Tibial artery (tissue), 4 donors: ENCODE measurements around the gene SMIM12.

ENCODE experiments used
- DNase-seq, 2 donors: peaks; one replicate each; pipeline ENCODE4 v3.0.0-alpha.2; 2019
- H3K27ac ChIP-seq, 2 donors: fragments of 200-600 bp; sonication (generic) in 1 of 2; 1 replicate in 1 of 2; 2 replicates in 1 of 2; pipeline ENCODE4 v1.5.1; 2018 to 2019; ENCODE audit warnings: mild to moderate bottlenecking in 1 of 2
- H3K27me3 ChIP-seq, 2 donors: fragments of 200-600 bp; sonication (generic) in 1 of 2; one replicate each; pipeline versions ENCODE4 v1.5.1 to v1.6.0; 2016 to 2019
- H3K36me3 ChIP-seq, 3 donors: fragments of 200-600 bp; sonication (generic) in 2 of 3; one replicate each; pipeline ENCODE4 v1.5.1; 2016 to 2019; ENCODE audit warnings: mild to moderate bottlenecking in 2 of 3
- H3K4me1 ChIP-seq, 4 donors: fragments of 200-600 bp; sonication (generic) in 2 of 4; 1 replicate in 3 of 4; 2 replicates in 1 of 4; pipeline ENCODE4 v1.5.1; 2016 to 2019
- H3K4me3 ChIP-seq, 2 donors: fragments of 200-600 bp; sonication (generic) in 1 of 2; 1 replicate in 1 of 2; 2 replicates in 1 of 2; pipeline ENCODE4 v1.5.1; 2018 to 2019; ENCODE audit warnings: mild to moderate bottlenecking in 2 of 2
- H3K9me3 ChIP-seq, 3 donors: fragments of 200-600 bp; sonication (generic) in 1 of 3; one replicate each; pipeline ENCODE4 v1.5.1; 2016 to 2019
- CTCF ChIP-seq, 2 experiments: fragments of 200-600 bp in 1 of 2; fragments of 450-650 bp in 1 of 2; IDR thresholded peaks; one replicate each; pipeline ENCODE4 v1.5.1; 2017 to 2019; ENCODE audit warnings: antibody characterized with exemption in 2 of 2, mild to moderate bottlenecking in 1 of 2, moderate library complexity in 1 of 2
- intact Hi-C: fragments of 100-400 bp; cut with DNase I; formaldehyde crosslinking; loops from one replicate; pipeline ENCODE4 v1.15.0; 2023; ENCODE audit warnings: low total_unique reads

Gene SMIM12

GRCh38 chr1:34868230-34869049, 8.9 kb upstream of the SMIM12 start:
- Histone ChIP-seq H3K4me1 (peaks cover 0 to 15% (median 10%) of the 10 kb centered on the region in 4 donors), H3K36me3 (no peaks in the 10 kb centered on the region), H3K9me3 (no peaks in the 10 kb centered on the region), H3K4me3 (no peak overlapping the region), H3K27me3 (peaks cover 0 to 20% of the 10 kb centered on the region in 2 donors), H3K27ac (no peak overlapping the region)
- TF ChIP-seq CTCF (IDR thresholded peaks at IDR 0.05), result no peak
- peak in 1 of 2 donors; percentile 61 for DNase-seq
- intact Hi-C loops, result loop anchor here (5.0 kb wide), 1 partner anchor 81 kb away; no protein-coding TSS in a partner anchor

- intact Hi-C loops, result loop anchor here (5.0 kb wide), 1 partner anchor 80 kb away; no protein-coding TSS in a partner anchor
- Histone ChIP-seq H3K9me3 (no peaks in the 10 kb centered on the region), H3K4me1 (peaks cover 0 to 15% (median 10%) of the 10 kb centered on the region in 4 donors), H3K27me3 (peaks cover 0 to 11% of the 10 kb centered on the region in 2 donors), H3K27ac (no peak overlapping the region), H3K36me3 (no peaks in the 10 kb centered on the region), H3K4me3 (no peak overlapping the region)
- DNase-seq, result peak; percentile 32 to 65
- TF ChIP-seq CTCF (IDR thresholded peaks at IDR 0.05), result no peak
Observed at GRCh38 chr1:34867415-34867814, 7.9 kb upstream of the SMIM12 start.

- H3K27me3 ChIP-seq, result peaks cover 0 to 6% of the 10 kb centered on the region in 2 donors
- intact Hi-C loops, result loop anchor here (5.0 kb wide), 1 partner anchor 79 kb away; no protein-coding TSS in a partner anchor
- H3K36me3 ChIP-seq, result no peaks in the 10 kb centered on the region
- H3K9me3 ChIP-seq, result no peaks in the 10 kb centered on the region
- TF ChIP-seq CTCF (IDR thresholded peaks at IDR 0.05), result no peak
- no peak for DNase-seq
- peak overlapping the region; percentile 70 to 74 for H3K27ac ChIP-seq
- peaks cover 0 to 15% (median 10%) of the 10 kb centered on the region in 4 donors for H3K4me1 ChIP-seq
- H3K4me3 ChIP-seq, result peak overlapping the region; percentile 75 to 87
Observed at GRCh38 chr1:34866762-34867109, 7.2 kb upstream of the SMIM12 start.

GRCh38 chr1:34865981-34866761, 6.6 kb upstream of the SMIM12 start:
- Histone ChIP-seq H3K9me3 (no peaks in the 10 kb centered on the region), H3K36me3 (no peaks in the 10 kb centered on the region), H3K4me3 (peak overlapping the region; percentile 75 to 87), H3K27ac (peak overlapping the region; percentile 70 to 74), H3K27me3 (peaks cover 0 to under 1% of the 10 kb centered on the region in 2 donors), H3K4me1 (peaks cover 0 to 15% (median 10%) of the 10 kb centered on the region in 4 donors)
- intact Hi-C loops, result loop anchor here (5.0 kb wide), 1 partner anchor 79 kb away; no protein-coding TSS in a partner anchor
- peak; percentile 91 to 95 for TF ChIP-seq CTCF (IDR thresholded peaks at IDR 0.05)
- peak; percentile 77 to 88 for DNase-seq

- intact Hi-C loops, result loop anchor here (5.0 kb wide), 1 partner anchor 78 kb away; no protein-coding TSS in a partner anchor
- Histone ChIP-seq H3K27ac (peak overlapping the region; percentile 70 to 74), H3K27me3 (no peaks in the 10 kb centered on the region), H3K4me1 (peaks cover 0 to 15% (median 10%) of the 10 kb centered on the region in 4 donors), H3K9me3 (no peaks in the 10 kb centered on the region), H3K36me3 (no peaks in the 10 kb centered on the region), H3K4me3 (peak overlapping the region; percentile 75 to 87)
- DNase-seq, result peak in 1 of 2 donors; percentile 65
- no peak for TF ChIP-seq CTCF (IDR thresholded peaks at IDR 0.05)
Observed at GRCh38 chr1:34865573-34865972, 6.0 kb upstream of the SMIM12 start.
